GM18499 (cell line): ENCODE results near the gene ZNF391.
"Not testable (repeated sequence)": the region's sequence is repeated elsewhere in the genome, so short reads cannot be mapped to it uniquely, and the experiment has no call there.

Experiments used
- ATAC-seq: cut with Tn5 transposase; IDR thresholded peaks from one replicate; pipeline ENCODE4 v1.9.1; 2021; ENCODE audit warnings: moderate number of reproducible peaks; ENCODE audit not compliant: insufficient read depth, unreplicated experiment

Gene ZNF391

GRCh38 chr6:27388293-27389197 is at the start of gene ZNF391:
Gene ZNF391, plus strand, starts transcription at chr6:27388759. Its CDS starts 11,612 bp downstream, at chr6:27400371.
- ATAC-seq, result peak; percentile 85

- no peak for ATAC-seq
Observed at GRCh38 chr6:27352850-27353249, 35.7 kb upstream of the ZNF391 start.

GRCh38 chr6:27358786-27359185 is 29.8 kb upstream of the ZNF391 start:
- no peak for ATAC-seq

GRCh38 chr6:27359231-27359630 is 29.3 kb upstream of the ZNF391 start:
- ATAC-seq, result no peak

GRCh38 chr6:27368202-27368601 is 20.4 kb upstream of the ZNF391 start:
- ATAC-seq, result no peak

- no peak for ATAC-seq
Observed at GRCh38 chr6:27370391-27370790, 18.2 kb upstream of the ZNF391 start.

- no peak for ATAC-seq
Observed at GRCh38 chr6:27374824-27375612, 13.5 kb upstream of the ZNF391 start.

- ATAC-seq, result no peak
Observed at GRCh38 chr6:27375613-27376079, 12.9 kb upstream of the ZNF391 start.

GRCh38 chr6:27378406-27378805 is 10.2 kb upstream of the ZNF391 start:
- ATAC-seq, result not testable (repeated sequence)

GRCh38 chr6:27381001-27381400 is 7.6 kb upstream of the ZNF391 start:
- ATAC-seq, result not testable (repeated sequence)

GRCh38 chr6:27383011-27383410 is 5.5 kb upstream of the ZNF391 start:
- ATAC-seq, result no peak

- ATAC-seq, result no peak
Observed at GRCh38 chr6:27383481-27383880, 5.1 kb upstream of the ZNF391 start.

- ATAC-seq, result no peak
Observed at GRCh38 chr6:27392623-27393022, 4.1 kb downstream of the ZNF391 start.

- ATAC-seq, result no peak
Observed at GRCh38 chr6:27394073-27394472, 5.5 kb downstream of the ZNF391 start.

- no peak for ATAC-seq
Observed at GRCh38 chr6:27400877-27401642, 12.5 kb downstream of the ZNF391 start.

GRCh38 chr6:27406085-27406484 is 17.5 kb downstream of the ZNF391 start:
- ATAC-seq, result no peak

GRCh38 chr6:27407153-27407814 is 18.7 kb downstream of the ZNF391 start:
- no peak for ATAC-seq

- no peak for ATAC-seq
Observed at GRCh38 chr6:27414300-27414699, 25.7 kb downstream of the ZNF391 start.

GRCh38 chr6:27414996-27415395 is 26.4 kb downstream of the ZNF391 start:
- no peak for ATAC-seq

GRCh38 chr6:27415898-27416297 is 27.3 kb downstream of the ZNF391 start:
- no peak for ATAC-seq
